Glutamatergic neuron (in vitro differentiated cells): ENCODE results near the gene UNC5C. TPM values are rescaled to one million over a fixed set of nuclear protein-coding genes. Genes with fewer than 3 reads are reported as not detected.

Source experiments
- DNase-seq: peaks from one replicate; pipeline ENCODE4 v3.0.0; 2022
- H3K27ac Mint-ChIP-seq: one replicate; pipeline ENCODE4 v1.8.0; 2020; ENCODE audit warnings: mild to moderate bottlenecking, mixed read lengths, inconsistent platforms; ENCODE audit not compliant: unreplicated experiment
- H3K27me3 Mint-ChIP-seq: one replicate; pipeline ENCODE4 v1.8.0; 2020; ENCODE audit warnings: mild to moderate bottlenecking, moderate library complexity, mixed read lengths, inconsistent platforms; ENCODE audit not compliant: unreplicated experiment
- H3K36me3 Mint-ChIP-seq: one replicate; pipeline ENCODE4 v1.8.0; 2020; ENCODE audit warnings: mild to moderate bottlenecking, mixed read lengths, inconsistent platforms; ENCODE audit not compliant: unreplicated experiment
- H3K4me1 Mint-ChIP-seq: one replicate; pipeline ENCODE4 v1.8.0; 2020; ENCODE audit warnings: mild to moderate bottlenecking, low read depth, mixed read lengths, inconsistent platforms; ENCODE audit not compliant: unreplicated experiment
- H3K4me3 Mint-ChIP-seq: one replicate; pipeline ENCODE4 v1.8.0; 2020; ENCODE audit warnings: mild to moderate bottlenecking, mixed read lengths, inconsistent platforms; ENCODE audit not compliant: unreplicated experiment
- H3K9me3 Mint-ChIP-seq: one replicate; pipeline ENCODE4 v1.8.0; 2020; ENCODE audit warnings: mild to moderate bottlenecking, moderate library complexity, mixed read lengths, inconsistent platforms; ENCODE audit not compliant: unreplicated experiment
- CTCF ChIP-seq: fragments of 200-600 bp; sonication (generic); IDR thresholded peaks from one replicate; pipeline ENCODE4 v1.5.0; 2021; ENCODE audit not compliant: partially characterized antibody, unreplicated experiment
- total RNA-seq: library from RNA; stranded (reverse); fragmentation: NEBNext Ultra II Directional; extraction: Animal tissue kit (Norgen Biotek cat#: 25700); gene quantifications from one replicate; pipeline ENCODE4 v1.2.1, GENCODE V29; 2021; ENCODE audit not compliant: unreplicated experiment

UNC5C gene
- total RNA-seq, 1 donor from 2014 or later = 41.2 TPM

- no peak overlapping the region for H3K27ac Mint-ChIP-seq
- TF ChIP-seq CTCF = no peak
- H3K27me3 Mint-ChIP-seq = peaks cover 2% of the 10 kb centered on the region
Observed at GRCh38 chr4:95590615-95591014, 41.8 kb upstream of the UNC5C start.

DNA sequence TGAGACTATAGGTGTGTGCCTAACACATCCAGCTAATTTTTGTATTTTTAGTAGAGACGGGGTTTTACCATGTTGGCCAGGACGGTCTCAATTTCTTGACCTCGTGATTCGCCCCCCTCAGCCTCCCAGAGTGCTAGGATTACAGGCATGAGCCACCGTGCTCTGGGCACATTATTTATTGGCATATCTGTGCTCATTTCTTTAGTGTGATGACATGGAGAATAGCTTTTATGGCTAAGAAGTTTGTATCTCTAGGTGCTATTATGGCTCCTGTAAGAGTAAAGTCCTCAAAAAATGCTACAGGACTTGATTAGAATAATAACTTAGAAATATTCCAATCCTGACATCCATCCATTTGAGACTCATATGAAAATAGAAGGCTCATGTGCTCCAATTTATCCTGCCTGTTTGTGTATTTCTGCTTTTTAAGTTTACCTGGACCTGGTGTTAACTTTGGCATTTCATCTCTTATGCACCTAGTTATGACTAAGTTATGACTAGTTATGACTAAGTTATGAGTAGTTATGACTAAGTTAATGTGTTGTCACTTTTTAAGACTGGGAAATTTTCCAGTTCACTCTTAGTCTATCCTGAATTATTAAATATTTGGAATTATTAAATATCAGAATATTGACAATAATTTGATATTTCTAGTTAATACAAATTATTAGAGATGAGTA is 36.4 kb upstream of the UNC5C start:
- Mint-ChIP-seq H3K27me3 (no peaks in the 10 kb centered on the region), H3K9me3 (no peaks in the 10 kb centered on the region), H3K4me3 (no peak overlapping the region), H3K27ac (no peak overlapping the region), H3K4me1 (no peaks in the 10 kb centered on the region), H3K36me3 (no peaks in the 10 kb centered on the region)
- no peak for DNase-seq
- no peak for TF ChIP-seq CTCF

More at GRCh38 chr4:95590615-95591014, 41.8 kb upstream of the UNC5C start:
- Mint-ChIP-seq H3K4me1 (peaks cover 2% of the 10 kb centered on the region), H3K36me3 (no peaks in the 10 kb centered on the region), H3K4me3 (no peak overlapping the region), H3K9me3 (peaks cover 2% of the 10 kb centered on the region)
- DNase-seq = no peak

- H3K9me3 Mint-ChIP-seq = peaks cover 14% of the 10 kb centered on the region
- H3K4me1 Mint-ChIP-seq = no peaks in the 10 kb centered on the region
Observed at GRCh38 chr4:95580226-95580625, 31.5 kb upstream of the UNC5C start.

GRCh38 chr4:95572304-95572991 is 23.7 kb upstream of the UNC5C start:
- no peaks in the 10 kb centered on the region for H3K27me3 Mint-ChIP-seq
- peaks cover 20% of the 10 kb centered on the region for H3K36me3 Mint-ChIP-seq
- H3K9me3 Mint-ChIP-seq = peaks cover 5% of the 10 kb centered on the region
- no peaks in the 10 kb centered on the region for H3K4me1 Mint-ChIP-seq
- no peak overlapping the region for H3K27ac Mint-ChIP-seq
- DNase-seq = no peak
- no peak overlapping the region for H3K4me3 Mint-ChIP-seq
- no peak for TF ChIP-seq CTCF

More at GRCh38 chr4:95580226-95580625, 31.5 kb upstream of the UNC5C start:
- TF ChIP-seq CTCF = no peak
- Mint-ChIP-seq H3K4me3 (no peak overlapping the region), H3K27me3 (no peaks in the 10 kb centered on the region), H3K36me3 (peaks cover 7% of the 10 kb centered on the region), H3K27ac (no peak overlapping the region)
- no peak for DNase-seq

- Mint-ChIP-seq H3K27me3 (no peaks in the 10 kb centered on the region), H3K4me1 (no peaks in the 10 kb centered on the region), H3K4me3 (no peak overlapping the region), H3K27ac (no peak overlapping the region), H3K9me3 (peaks cover 5% of the 10 kb centered on the region), H3K36me3 (peaks cover 20% of the 10 kb centered on the region)
- DNase-seq = no peak
- TF ChIP-seq CTCF = no peak
Observed at GRCh38 chr4:95571577-95571976, 22.8 kb upstream of the UNC5C start.
